GM21737 (cell line): Measurements from ENCODE around the gene DNAL4.

ENCODE experiments used
- ATAC-seq: cut with Tn5 transposase; IDR thresholded peaks from one replicate; pipeline ENCODE4 v1.9.1; 2021; ENCODE audit warnings: mild to moderate bottlenecking, moderate library complexity; ENCODE audit not compliant: unreplicated experiment

The DNAL4 gene

DNA sequence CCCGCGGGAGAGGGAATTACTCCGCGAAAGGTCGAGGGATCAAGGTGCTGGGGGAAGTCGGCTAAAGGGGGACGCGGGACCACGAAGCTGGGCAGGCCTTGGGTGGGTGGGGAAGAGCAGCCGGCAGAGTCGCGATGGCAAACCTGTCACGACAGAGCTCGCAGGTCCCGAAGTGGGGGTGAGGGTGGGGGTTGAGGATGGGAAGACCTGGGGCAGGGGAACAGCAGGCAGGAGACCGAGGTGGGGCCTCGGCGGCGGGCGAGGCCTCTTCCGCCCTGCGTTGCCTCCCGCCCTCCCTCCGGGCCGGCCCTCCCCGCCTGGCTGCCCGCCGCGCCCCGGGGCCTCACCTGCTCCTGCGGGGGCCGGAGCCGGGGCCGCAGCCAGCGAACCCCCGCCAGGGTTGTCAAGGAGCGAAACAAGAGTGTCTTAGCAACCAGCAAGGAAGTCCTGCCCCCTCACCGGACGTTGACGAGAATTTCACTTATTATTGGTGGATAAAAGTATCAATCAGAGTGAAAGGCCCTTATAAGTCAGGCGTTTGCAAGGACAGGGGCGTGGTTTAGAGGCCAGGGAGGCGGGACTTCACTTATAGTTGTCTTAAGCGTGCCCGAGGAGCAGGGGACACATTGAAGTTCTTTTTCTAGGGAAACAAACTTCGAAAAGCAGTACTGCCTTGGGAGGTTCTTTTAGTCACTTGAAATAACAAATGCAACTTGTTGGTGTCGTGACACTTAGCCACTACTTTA is at the start of gene DNAL4:
Gene DNAL4, minus strand, starts transcription at position 423 of the 746 bp plus-strand sequence. CDS start 11,412 bp downstream, outside the sequence.
- ATAC-seq: peak; percentile 94

DNA sequence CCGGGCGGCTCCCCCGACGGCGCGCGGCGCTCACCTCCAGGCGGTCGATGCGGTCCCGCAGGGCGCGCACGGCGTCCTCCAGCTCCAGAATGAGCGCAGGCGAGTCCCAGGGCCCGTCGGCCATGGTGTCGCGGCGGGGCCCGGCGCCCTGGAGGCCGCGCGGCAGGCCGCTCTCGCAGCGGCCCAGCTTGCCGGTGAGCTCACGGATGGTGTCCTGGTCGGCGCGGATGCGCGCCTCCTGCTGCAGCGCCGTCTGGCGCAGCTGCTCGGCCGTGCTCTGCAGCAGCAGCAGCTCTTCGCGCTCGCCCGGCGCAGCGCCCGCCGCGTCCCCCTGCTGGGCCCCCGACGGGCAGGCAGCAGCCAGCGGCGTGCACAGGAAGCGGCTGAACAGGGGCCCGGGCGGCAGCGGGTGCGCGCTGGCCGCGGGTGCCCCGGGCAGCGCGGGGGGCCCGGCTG is 49.3 kb upstream of the DNAL4 start:
- no peak for ATAC-seq

DNA sequence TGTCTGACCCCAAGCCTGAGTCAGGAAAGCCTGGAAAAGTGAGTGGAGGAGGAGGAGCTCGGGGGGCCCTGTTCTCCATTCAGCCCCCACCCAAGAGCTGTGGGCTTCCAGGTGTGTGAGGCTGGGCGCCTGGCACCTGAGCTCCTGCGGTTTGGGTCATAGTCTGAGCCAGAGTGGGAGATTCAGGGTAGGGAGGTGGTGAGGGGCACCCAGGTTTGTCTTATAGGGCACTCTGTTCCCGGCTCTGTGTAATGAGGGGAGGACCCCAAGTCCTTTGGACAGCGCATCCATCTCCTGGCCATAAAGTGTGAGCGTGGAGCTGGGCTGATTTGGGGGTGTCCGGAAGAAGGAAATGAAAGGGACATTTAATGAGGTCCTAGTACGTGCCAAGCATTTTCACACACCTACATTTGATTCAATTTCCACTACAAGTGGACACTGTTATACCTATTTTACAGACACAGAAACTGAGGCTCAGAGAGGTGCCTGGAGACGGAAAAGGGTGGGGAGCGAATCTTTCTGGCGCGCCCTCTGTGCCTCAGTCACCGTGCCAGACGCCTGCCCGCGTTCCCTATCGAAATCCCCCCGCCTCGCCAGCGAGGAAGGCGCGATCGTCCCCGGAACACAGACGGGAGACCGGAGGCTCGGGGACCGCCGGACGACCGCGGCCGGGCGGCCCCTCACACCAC is 48.7 kb upstream of the DNAL4 start:
- no peak for ATAC-seq

DNA sequence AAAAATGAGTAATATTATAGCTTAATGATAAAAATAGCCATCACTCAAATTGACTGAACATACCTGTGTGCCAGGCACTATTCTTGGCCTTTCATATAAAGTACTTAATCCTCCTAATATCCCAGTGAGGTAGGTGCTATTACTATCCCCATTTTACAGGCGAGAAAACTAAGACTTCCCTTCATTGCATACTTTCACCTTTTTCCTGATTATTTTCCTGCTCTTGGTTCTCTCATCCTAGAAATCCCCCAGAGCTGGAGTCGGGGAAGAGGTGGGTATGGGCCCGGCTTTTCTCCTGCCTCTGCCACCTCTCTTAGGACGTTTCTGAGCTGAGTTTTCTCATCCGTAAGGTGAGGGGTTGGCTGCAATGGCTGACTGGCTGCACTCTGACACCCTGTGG is 47.7 kb upstream of the DNAL4 start:
- no peak for ATAC-seq

DNA sequence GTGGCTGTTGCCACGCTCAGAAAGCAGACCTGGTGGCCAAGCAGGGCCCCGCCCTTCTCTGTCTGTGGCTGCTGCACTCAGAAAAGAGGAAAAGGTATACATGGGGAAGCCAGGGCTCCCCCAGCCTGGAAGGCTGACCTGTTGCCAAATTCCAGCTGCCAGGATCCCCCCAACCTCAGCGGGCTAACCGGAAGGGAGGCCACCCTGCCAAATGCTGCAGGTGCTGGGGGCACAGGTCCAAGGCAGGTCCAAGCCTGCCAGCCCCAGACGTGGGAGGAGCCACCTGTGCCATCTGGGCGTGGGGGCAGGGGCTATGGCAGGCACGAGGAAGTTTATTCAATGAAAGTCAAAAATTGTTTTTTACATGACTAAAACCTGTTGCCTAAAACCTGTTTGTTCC is 47.3 kb upstream of the DNAL4 start:
- no peak for ATAC-seq

DNA sequence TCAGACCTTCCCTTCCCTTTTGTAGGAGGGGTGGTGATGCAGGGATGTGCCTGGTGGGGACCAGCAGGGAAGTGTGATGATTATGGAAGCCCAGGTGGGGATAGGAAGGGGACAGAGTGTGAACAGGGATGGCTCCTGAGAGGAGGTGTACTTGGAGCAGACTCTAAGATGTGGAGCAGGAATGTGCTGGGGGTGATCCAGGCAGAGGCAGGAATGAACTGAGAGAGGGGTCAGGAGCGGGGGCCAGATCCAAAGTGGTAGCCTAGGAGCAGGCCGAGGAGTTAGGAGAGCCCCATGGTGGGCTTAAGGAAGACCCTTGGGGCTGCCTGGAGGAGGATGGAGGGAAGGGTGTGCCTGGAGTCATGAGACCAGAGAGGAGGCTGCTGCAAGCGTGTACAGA is 46.2 kb upstream of the DNAL4 start:
- ATAC-seq: no peak

- ATAC-seq: no peak
These were observed 45.7 kb upstream of the DNAL4 start for GRCh38 chr22:38839686-38840085.

DNA sequence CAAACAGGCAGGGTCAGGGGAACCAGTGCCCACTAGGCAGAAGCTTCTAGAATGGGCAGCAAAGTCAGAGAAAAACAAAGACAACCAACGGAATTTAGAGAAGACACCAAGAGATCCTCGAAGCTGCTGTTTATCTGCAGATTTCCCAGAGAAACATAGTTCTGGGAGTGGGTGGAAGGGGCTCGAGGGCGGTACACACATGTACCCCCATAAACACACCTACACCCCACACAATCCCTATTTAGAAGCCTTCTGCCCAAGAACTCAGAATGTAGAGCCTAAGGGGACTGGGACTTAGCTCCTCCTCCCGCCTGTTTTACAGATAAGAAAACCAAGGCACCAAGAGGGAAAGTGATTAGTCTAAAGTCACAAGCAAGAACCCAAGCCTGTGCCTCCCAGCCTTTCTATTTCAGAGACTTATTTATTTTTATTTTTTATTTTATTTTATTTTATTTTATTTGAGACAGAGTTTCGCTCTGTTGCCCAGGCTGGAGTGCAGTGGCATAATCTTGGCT is 43.5 kb upstream of the DNAL4 start:
- no peak for ATAC-seq

DNA sequence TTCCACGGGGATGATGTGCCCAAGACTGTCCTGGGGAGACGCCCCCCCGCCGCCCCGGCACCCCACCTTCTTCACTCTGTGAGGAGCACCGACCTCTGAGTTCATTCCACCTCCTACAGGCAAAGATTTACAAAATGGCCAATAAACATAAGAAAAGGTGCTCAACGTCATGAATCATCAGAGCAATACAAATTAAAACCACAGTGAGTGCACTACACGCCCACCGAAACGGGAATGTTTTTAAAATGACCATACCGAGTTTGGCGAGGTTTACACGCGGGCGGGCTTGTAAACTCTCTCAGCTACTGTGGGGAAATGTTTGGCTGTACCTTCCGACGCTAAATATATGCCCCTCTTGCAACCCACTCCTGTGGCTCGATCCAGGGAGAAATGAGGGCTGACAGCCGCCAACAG is 42.0 kb upstream of the DNAL4 start:
- ATAC-seq: no peak

DNA sequence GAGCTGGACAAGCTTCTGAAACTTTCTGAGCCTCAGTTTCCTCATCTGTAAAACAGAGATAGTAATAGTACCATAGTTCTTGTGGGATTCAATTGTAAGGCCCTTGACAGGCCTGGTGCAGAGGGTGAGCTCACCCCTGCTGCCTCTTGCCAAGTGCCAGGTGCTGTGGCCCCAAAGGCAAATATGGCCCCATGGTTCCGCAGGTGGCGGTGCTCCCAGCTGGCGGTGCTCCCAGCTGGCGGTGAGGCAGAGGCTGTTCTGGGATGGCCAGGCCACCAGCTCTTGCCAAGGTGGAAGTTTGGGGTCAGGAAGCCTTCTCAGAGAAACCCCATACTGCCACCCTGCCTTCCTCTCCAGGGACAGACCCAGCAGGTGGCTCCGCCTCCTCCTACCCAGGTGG is 41.0 kb upstream of the DNAL4 start:
- ATAC-seq: no peak

- ATAC-seq: no peak
These were observed 40.4 kb upstream of the DNAL4 start for GRCh38 chr22:38834215-38834953.

DNA sequence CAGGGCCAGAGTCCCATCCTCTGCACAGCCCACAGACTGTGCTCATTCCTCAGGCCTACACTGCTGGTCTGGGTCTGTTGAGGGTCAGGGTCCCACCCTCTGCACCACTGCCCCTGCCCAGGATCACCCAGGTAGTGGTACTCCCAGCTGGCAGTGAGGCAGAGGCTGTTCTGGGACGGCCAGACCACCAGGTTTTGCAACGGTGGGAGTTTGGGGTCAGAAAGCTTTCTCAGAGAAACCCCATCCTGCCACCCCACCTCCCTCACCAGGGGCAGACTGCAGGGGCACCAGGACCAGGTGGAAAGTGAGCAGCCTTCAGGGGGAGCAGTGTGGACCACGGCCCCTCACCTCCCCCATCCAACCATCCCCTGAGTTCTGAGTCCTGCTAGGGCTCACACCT is 39.1 kb upstream of the DNAL4 start:
- ATAC-seq: no peak

DNA sequence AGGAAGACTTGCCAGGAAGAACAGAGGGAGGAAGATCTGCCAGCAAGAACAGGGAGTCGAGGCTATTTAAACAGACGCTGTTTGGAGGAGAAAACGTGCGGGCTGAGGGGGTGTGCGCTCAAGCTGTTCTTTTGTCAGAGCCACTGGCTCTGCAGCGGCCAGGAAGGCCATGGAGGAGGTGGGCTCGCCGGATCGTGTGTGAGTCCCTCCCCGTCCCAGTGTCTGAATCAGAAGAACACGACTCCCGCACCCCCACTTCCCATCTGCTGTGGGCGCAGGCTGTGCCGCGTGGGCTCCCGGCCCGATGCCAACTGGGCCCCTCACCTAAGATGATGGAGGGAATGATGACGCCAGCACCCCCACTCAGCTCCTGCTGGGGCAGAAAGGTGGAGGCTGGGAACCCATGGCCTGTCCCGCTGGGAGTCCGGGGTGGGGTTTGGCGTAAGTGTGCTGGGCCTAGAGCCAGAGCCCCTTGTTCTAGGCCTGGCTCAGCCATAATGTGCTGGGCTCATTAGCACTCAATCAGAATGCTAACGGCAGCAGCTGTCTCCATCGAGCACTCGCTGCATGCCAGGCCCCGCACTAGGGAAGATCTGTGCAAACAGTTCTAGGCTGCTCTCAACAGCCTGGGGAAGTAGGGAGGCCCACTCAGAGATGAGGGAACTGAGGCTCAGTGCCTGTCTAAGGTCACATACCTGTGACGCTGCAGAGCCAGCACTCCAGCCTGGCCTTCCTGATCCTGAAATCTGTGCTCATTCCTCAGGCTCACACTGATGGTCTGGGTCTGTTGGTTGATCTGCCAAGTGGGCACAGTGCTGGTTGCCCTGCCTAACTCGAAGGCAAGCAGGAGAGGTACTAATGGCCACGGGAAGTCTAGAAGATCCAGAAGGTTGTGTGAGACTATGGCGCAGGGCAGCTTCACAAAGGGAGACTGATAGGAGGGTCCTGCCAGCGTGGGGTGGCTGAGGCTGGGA is 38.3 kb upstream of the DNAL4 start:
- no peak for ATAC-seq

DNA sequence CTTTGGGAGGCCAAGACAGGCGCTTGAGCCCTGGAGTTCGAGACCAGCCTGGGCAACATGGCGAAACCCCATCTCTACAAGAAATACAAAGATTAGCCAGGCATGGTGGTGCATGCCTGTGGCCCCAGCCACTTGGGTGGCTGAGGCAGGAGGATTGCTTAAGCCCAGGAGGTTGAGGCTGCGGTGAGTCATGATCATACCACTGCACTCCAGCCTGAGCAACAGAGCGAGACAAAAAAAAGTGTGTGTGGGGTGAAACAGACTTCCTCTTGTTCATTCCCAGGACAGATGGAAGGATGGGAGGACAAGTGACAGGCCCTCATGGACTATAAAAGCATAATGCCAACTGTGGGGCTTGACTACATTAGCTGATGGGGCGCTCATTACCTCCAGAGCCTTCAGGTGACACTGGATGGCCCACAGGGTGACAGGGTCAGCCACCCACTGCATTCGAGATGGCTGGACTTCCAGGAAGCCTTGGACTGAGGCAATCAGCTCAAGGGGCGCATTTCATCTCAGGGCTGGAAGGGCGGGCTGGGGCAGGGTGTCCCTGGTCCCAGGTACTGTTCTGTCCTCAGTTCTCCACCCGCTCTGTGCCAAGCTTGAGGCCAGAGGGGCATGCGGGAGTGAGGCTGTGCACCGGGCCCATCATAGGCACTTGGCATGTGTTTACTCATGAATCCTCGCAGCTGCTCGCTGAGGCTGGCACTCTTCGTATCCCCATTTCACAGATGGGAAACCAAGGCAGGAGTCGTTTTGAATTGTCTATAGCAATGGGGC is 37.4 kb upstream of the DNAL4 start:
- ATAC-seq: no peak

DNA sequence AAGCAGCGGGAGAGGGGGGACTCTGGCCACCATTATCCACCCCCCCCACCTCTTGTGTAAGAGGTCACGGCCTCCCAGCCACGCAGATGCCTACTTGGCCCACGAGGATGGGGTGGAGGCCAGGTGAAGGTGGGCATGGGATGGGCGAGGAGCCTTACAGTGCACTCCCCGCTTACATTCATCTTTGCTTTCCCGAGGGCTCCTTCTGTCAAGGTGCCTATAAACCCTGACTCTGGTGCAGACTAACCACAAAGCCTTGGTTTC is 36.8 kb upstream of the DNAL4 start:
- ATAC-seq: no peak

DNA sequence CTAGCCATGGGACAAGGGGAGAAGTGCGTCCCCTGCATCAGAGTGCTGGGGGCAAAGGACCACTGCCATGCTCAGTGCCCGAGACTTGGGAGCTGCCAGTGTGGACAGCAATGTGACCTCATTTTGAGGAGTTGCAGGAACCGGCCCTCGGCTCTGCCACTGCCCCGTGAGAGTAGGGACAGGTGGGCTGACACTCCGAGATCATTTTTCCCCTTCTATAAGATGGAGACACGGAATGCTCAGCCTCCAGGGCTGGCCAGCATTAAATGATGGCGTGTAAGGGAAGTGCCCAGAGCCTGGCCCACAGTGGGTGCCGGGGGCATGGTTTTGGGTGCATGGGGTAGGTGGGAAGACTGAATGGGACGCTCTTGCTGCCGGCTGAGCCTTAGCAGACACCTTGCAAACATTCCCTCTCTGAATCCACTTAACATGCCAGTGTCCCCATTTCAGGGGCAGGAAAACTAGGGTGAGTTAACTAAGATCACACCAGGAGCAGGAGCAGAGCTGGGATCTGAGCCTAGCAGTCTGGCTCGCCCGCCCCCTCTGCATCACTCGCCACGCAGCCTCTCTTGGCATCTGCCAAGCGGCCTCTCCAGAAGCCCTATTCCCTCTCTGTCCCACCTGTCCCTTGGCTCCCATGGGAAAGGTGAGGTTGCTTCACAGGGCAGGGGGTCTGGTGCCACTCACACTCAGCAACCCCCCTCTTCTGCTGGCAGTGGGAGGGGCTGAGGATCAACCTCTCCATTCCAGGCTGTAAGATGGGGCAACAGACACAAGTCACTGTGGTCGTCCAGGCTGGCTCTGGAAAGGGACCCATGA is 36.3 kb upstream of the DNAL4 start:
- no peak for ATAC-seq

- ATAC-seq: no peak
These were observed 35.5 kb upstream of the DNAL4 start for GRCh38 chr22:38829485-38829884.

- ATAC-seq: no peak
These were observed 34.8 kb upstream of the DNAL4 start for GRCh38 chr22:38828616-38829205.

DNA sequence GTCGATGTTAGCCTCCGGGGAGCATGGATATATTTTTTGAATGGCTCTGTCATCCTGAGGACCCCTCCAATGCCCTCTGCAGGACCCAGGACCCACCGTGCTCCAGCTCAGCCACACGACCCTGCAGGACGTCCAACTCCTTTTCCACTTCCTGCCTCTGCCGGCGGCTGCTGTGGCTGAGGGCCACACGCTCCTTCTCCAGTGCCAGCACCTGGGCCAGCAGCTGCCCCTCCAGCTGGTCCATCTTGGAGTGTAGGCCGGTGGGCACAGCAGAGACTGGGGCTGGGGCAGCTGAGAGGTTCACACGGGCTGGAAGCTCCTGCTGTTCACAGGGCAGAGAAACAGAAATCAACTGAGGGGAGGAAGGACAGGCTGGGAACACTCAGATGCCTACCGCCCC is 34.2 kb upstream of the DNAL4 start:
- no peak for ATAC-seq
